ENCODE measurements around the gene LRRK1.

DNA sequence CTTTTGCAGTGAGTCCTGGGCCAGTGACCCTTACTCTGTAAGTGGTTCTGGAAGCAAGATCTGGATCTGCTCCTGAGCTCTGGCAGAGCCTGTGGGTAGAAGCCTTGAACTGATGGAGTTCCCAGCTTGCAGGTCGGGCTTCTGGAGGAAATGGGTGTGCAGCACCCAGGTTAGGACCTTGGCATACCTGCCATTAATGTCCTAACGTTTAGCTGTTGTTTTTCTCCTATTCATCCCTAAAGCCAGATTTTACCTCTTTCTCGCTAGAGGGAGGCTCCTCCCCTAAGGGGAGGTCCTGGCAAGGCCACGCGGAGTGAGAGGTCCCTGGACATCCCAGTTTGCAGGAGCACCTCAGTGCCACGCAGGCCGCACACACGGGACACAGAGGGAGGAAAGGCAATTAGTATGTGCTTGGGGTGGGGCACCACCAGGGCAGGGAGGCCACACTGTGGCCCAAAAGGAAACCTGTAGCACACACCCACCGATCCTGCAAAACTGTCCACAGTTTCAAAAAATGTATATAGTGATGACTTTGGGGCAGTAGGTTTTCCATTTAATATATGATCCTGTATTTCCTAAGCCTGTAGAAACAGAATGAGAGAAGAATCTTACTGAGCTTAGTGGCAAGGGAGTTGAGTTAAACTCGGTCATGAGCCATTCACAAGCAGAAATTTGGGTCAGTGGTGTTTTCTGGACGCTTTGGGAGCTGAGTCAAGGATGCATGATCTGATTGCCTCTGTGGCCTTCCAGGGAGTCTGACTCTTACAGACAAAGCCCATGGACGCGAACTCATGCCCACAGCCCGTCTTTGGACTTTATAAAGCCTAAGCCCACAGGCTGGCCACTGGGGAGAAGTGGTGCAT lies 148.7 kb downstream of the LRRK1 start:
- TF ChIP-seq, protein P1, sequence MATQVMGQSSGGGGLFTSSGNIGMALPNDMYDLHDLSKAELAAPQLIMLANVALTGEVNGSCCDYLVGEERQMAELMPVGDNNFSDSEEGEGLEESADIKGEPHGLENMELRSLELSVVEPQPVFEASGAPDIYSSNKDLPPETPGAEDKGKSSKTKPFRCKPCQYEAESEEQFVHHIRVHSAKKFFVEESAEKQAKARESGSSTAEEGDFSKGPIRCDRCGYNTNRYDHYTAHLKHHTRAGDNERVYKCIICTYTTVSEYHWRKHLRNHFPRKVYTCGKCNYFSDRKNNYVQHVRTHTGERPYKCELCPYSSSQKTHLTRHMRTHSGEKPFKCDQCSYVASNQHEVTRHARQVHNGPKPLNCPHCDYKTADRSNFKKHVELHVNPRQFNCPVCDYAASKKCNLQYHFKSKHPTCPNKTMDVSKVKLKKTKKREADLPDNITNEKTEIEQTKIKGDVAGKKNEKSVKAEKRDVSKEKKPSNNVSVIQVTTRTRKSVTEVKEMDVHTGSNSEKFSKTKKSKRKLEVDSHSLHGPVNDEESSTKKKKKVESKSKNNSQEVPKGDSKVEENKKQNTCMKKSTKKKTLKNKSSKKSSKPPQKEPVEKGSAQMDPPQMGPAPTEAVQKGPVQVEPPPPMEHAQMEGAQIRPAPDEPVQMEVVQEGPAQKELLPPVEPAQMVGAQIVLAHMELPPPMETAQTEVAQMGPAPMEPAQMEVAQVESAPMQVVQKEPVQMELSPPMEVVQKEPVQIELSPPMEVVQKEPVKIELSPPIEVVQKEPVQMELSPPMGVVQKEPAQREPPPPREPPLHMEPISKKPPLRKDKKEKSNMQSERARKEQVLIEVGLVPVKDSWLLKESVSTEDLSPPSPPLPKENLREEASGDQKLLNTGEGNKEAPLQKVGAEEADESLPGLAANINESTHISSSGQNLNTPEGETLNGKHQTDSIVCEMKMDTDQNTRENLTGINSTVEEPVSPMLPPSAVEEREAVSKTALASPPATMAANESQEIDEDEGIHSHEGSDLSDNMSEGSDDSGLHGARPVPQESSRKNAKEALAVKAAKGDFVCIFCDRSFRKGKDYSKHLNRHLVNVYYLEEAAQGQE (IDR thresholded peaks at IDR 0.05; ENCODE audit: low read depth) = no peak
- TF ChIP-seq, protein P2, sequence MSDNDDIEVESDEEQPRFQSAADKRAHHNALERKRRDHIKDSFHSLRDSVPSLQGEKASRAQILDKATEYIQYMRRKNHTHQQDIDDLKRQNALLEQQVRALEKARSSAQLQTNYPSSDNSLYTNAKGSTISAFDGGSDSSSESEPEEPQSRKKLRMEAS (IDR thresholded peaks at IDR 0.05) = no peak
- TF ChIP-seq, protein P3, sequence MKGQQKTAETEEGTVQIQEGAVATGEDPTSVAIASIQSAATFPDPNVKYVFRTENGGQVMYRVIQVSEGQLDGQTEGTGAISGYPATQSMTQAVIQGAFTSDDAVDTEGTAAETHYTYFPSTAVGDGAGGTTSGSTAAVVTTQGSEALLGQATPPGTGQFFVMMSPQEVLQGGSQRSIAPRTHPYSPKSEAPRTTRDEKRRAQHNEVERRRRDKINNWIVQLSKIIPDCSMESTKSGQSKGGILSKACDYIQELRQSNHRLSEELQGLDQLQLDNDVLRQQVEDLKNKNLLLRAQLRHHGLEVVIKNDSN (IDR thresholded peaks at IDR 0.05) = no peak
- no peak for TF ChIP-seq YY1 (IDR thresholded peaks at IDR 0.05; ENCODE audit: low read depth)
- TF ChIP-seq TAF1 (IDR thresholded peaks at IDR 0.05; ENCODE audit: low read depth) = no peak
- no peak for TF ChIP-seq RAD21 (IDR thresholded peaks at IDR 0.05; ENCODE audit: low read depth)
- TF ChIP-seq NFIC (IDR thresholded peaks at IDR 0.05) = no peak
